ENCODE measurements around the gene SP6. TPM values are rescaled to one million over a fixed set of nuclear protein-coding genes. Genes with fewer than 3 reads are reported as not detected.

The SP6 gene
- total RNA-seq, 2 donors from 2014 or later = 8.7 to 8.8 TPM

DNA sequence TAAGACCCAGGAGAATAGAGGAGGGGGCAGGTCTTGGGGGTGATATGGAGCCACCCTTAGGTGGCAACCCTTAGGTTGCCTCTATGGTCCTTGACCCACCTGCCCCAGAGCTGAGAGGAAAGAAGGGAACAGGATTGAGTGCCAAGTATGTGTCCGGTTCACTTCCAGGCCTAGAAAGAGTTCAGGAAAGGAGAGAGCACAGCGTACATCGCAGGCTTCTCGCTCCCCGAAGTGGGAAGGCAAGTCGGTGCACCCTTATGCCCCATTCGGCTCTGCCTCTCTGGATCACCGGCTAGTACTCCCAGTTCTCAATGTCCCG lies 631 bp downstream of the SP6 start:
- TF ChIP-seq, protein P1, sequence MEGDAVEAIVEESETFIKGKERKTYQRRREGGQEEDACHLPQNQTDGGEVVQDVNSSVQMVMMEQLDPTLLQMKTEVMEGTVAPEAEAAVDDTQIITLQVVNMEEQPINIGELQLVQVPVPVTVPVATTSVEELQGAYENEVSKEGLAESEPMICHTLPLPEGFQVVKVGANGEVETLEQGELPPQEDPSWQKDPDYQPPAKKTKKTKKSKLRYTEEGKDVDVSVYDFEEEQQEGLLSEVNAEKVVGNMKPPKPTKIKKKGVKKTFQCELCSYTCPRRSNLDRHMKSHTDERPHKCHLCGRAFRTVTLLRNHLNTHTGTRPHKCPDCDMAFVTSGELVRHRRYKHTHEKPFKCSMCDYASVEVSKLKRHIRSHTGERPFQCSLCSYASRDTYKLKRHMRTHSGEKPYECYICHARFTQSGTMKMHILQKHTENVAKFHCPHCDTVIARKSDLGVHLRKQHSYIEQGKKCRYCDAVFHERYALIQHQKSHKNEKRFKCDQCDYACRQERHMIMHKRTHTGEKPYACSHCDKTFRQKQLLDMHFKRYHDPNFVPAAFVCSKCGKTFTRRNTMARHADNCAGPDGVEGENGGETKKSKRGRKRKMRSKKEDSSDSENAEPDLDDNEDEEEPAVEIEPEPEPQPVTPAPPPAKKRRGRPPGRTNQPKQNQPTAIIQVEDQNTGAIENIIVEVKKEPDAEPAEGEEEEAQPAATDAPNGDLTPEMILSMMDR (IDR thresholded peaks at IDR 0.05) = no peak
- DNase-seq = no peak
- Histone ChIP-seq H3K4me3 (peak overlapping the region; percentile 45), H3K9me3 (no peaks in the 10 kb centered on the region), H3K27me3 (peaks cover 44% of the 10 kb centered on the region), H3K36me3 (no peaks in the 10 kb centered on the region), H3K27ac (no peak overlapping the region), H3K4me1 (no peaks in the 10 kb centered on the region), H3K9ac (ENCODE audit: low read depth in 2 of 2, low read length in 2 of 2) (peak overlapping the region; percentile 77 to 81)
- intact Hi-C loops (cut with DNase I) = no loop called here

DNA sequence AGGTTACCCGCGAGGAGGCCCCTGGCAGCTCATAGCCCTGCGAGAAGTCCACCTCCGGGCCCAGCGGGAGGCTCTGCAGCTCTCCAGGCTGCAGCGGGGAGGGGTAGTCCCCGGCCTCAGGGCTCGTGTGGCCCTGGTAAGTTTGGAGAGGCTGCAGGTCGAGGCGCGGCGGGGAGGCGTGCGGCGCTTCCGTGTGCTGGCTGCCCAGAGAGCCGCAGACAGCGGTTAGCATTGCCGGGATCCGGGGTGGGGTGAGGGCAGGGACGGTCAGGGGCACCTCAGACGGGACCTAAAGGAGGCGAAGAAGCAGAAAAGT lies 2.8 kb downstream of the SP6 start:
- H3K4me3 ChIP-seq = no peak overlapping the region
- no peaks in the 10 kb centered on the region for H3K9me3 ChIP-seq
- TF ChIP-seq, protein P1 (IDR thresholded peaks at IDR 0.05) = no peak
- no peak overlapping the region for H3K9ac ChIP-seq (ENCODE audit: low read depth in 2 of 2, low read length in 2 of 2)
- H3K4me1 ChIP-seq = peaks cover 3% of the 10 kb centered on the region
- H3K27ac ChIP-seq = no peak overlapping the region
- H3K27me3 ChIP-seq = peaks cover 41% of the 10 kb centered on the region
- H3K36me3 ChIP-seq = no peaks in the 10 kb centered on the region
- intact Hi-C loops (cut with DNase I) = loop anchor here (10.0 kb wide), 1 partner anchor 127 kb away; the partner anchor contains the start of gene CDK5RAP3
- DNase-seq = no peak

DNA sequence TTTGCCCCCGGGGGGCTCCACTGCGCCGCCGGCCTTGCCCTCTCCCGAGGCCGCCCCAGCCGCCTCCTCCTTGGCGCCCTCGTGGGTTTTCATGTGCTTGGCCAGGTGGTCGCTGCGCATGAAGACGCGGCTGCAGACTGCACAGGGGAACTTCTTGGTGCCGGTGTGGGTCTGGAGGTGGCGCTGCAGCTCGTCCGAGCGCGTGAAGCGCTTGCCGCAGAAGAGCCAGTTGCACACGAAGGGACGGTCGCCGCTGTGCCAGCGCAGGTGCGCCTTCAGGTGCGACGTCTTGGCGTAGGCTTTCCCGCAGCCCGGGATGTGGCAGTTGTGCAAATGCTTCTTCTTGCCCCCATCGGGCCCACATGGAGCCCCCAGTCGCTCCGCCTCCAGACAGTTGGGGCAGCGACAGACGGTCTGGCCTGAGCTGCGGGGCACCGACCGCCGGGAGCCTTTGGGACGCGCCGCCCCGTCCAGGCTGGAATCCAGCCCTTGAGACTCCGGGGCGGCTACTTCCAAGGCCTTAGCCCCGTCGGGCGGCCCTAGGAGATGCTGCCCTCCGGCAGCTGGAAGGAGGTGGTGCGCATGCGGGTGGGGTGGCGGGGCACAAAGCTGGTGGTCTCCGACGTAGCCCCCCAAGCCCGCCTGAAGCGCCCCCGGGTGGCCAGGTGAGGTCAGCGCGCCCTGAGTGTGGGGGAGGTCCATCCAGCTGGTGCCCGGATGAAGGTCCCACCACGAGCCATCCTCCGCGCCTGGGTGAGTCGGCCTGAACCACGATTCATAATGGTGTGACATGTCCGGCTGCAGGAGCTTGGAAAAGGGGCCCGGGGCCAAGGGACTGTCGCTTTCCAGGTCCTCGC lies 3.4 kb downstream of the SP6 start:
- Histone ChIP-seq H3K9ac (ENCODE audit: low read depth in 2 of 2, low read length in 2 of 2) (no peak overlapping the region), H3K4me1 (peaks cover 8% of the 10 kb centered on the region), H3K27me3 (peaks cover 35% of the 10 kb centered on the region), H3K27ac (no peak overlapping the region), H3K9me3 (no peaks in the 10 kb centered on the region), H3K4me3 (no peak overlapping the region), H3K36me3 (no peaks in the 10 kb centered on the region)
- no peak for DNase-seq
- intact Hi-C loops (cut with DNase I) = loop anchor here (10.0 kb wide), 1 partner anchor 127 kb away; the partner anchor contains the start of gene CDK5RAP3
- TF ChIP-seq, protein P1 (IDR thresholded peaks at IDR 0.05) = no peak

DNA sequence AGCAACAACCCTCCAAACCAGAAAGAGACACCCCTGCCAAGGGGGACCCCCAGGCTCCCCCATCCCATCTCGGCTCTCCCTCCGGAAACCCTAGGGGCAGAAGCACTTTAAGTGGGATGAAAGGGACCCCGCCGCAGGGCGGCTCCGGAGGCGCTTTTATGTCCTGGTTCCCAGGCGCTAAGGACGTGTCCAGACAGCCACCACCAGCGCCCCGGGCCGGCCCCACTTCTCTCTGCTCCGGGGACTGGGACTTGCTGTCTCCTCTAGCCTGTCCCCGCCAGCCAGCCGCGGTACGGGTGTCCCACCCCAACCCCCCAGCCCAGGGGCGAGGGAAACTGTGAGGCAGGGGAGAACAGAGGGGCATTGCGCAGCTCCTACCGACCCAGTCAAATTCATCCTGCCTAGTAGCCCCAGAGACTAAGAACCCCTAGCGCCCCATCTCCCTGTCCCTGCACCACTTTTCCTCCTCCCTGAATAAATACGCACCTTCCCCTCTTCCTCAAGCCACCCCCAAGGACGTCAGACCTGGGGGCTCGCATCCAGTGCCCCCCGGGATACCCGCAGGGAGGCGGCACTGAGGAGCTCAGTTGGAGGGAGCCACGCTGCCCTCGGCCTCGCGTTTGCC lies 4.1 kb downstream of the SP6 start:
- Histone ChIP-seq H3K9ac (ENCODE audit: low read depth in 2 of 2, low read length in 2 of 2) (no peak overlapping the region), H3K4me1 (peaks cover 11% of the 10 kb centered on the region), H3K27me3 (peaks cover 28% of the 10 kb centered on the region), H3K4me3 (no peak overlapping the region), H3K36me3 (no peaks in the 10 kb centered on the region), H3K9me3 (no peaks in the 10 kb centered on the region), H3K27ac (no peak overlapping the region)
- DNase-seq = no peak
- TF ChIP-seq, protein P1 (IDR thresholded peaks at IDR 0.05) = no peak
- intact Hi-C loops (cut with DNase I) = loop anchor here (10.0 kb wide), 1 partner anchor 128 kb away; the partner anchor contains the start of gene CDK5RAP3

DNA sequence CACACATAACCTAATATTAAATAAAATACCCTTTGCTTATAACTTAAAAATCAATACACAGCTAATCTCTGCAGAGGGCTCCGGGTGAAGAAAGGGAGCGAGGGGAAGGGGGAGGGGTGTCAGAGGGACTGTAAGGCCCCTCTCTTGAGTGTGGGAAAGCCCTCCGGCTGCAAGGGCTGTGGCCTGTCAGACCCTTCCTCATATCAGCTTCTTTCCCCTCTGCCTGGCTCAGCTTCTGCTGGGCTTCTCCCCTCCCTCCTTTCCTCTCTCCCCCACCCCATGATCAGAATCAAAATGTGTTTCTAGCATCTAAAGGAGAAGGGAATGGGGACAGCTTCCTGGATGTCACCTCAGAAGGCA lies 5.3 kb downstream of the SP6 start:
- H3K4me3 ChIP-seq = no peak overlapping the region
- TF ChIP-seq, protein P1 (IDR thresholded peaks at IDR 0.05) = no peak
- no peak for DNase-seq
- peaks cover 20% of the 10 kb centered on the region for H3K27me3 ChIP-seq
- H3K36me3 ChIP-seq = no peaks in the 10 kb centered on the region
- no peak overlapping the region for H3K9ac ChIP-seq (ENCODE audit: low read depth in 2 of 2, low read length in 2 of 2)
- no peak overlapping the region for H3K27ac ChIP-seq
- intact Hi-C loops (cut with DNase I) = loop anchor here (10.0 kb wide), 1 partner anchor 129 kb away; the partner anchor contains the start of gene CDK5RAP3
- H3K9me3 ChIP-seq = no peaks in the 10 kb centered on the region
- H3K4me1 ChIP-seq = peaks cover 11% of the 10 kb centered on the region
